GM10248 (cell line): ENCODE results near the gene RARA.

Experiments used
- CTCF ChIA-PET: fragments of 300-600 bp; sonication (Branson Sonifier 250); formaldehyde crosslinking; extraction: SDS; loops from one replicate; lab custom pipeline; 2021; ENCODE audit warnings: antibody characterized with exemption; lab: Yijun Ruan, JAX
- POLR2A ChIA-PET: fragments of 350-650 bp; sonication (Branson Sonifier 250); formaldehyde crosslinking; extraction: SDS; loops from one replicate; lab custom pipeline; 2020; ENCODE audit warnings: antibody characterized with exemption; lab: Yijun Ruan, JAX
- DNase-seq: peaks from one replicate; pipeline ENCODE4 v3.0.0; 2012; ENCODE audit errors: extremely low spot score
- TF ChIP-seq, protein P1 (sequence below): IDR thresholded peaks from 2 replicates; pipeline ENCODE4 v1.5.1; 2012; ENCODE audit warnings: mild to moderate bottlenecking, low read depth; ENCODE audit errors: extremely low read depth, missing control alignments, control extremely low read depth

Gene RARA

DNA sequence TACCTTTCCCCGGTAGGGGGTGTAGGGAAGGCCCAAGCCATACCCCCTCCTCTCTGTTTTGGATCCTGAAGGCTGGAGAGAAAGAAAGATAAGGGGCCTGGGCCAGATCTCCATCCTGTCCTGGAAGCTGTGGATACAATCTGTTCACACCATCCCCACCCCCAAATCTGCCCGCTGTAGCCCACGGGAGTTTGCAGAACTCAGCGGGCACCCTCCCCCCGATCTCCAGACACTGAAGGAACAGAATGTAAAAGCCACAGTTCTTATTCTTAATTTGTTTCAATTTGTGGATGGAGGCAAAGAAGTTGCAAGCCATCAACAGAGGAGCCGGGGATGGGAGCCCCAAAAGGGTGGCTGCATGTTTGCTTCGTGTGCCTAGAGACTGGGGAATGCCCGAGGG lies 28.4 kb downstream of the RARA start:
- POLR2A ChIA-PET, result no interaction called here
- no peak for DNase-seq
- CTCF ChIA-PET, result interaction anchor here (1.6 kb wide), 1 partner anchor 34 kb away, joined by 6 read pairs; no protein-coding TSS in a partner anchor
- TF ChIP-seq, protein P1, sequence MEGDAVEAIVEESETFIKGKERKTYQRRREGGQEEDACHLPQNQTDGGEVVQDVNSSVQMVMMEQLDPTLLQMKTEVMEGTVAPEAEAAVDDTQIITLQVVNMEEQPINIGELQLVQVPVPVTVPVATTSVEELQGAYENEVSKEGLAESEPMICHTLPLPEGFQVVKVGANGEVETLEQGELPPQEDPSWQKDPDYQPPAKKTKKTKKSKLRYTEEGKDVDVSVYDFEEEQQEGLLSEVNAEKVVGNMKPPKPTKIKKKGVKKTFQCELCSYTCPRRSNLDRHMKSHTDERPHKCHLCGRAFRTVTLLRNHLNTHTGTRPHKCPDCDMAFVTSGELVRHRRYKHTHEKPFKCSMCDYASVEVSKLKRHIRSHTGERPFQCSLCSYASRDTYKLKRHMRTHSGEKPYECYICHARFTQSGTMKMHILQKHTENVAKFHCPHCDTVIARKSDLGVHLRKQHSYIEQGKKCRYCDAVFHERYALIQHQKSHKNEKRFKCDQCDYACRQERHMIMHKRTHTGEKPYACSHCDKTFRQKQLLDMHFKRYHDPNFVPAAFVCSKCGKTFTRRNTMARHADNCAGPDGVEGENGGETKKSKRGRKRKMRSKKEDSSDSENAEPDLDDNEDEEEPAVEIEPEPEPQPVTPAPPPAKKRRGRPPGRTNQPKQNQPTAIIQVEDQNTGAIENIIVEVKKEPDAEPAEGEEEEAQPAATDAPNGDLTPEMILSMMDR, result no peak

DNA sequence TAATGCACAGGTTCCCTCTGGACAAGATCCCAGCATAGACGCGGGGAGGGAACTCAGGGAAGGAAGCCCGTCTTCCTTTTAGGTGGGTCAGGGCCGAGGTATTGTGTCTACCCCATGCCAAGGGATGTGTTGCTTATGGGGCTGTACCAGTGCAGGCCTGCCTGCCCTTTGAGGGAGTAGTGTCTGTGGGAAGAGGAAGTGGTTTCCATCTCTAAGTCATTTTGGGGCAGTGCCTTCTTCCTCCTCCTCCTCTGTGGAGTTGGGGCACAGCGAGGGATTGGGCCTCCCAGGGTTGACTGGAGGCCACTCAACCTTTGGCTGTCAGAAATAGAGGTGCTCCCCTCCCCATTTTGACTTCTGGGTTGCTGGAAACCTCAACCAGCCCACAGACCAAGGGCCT lies 29.1 kb downstream of the RARA start:
- TF ChIP-seq, protein P1, result no peak

DNA sequence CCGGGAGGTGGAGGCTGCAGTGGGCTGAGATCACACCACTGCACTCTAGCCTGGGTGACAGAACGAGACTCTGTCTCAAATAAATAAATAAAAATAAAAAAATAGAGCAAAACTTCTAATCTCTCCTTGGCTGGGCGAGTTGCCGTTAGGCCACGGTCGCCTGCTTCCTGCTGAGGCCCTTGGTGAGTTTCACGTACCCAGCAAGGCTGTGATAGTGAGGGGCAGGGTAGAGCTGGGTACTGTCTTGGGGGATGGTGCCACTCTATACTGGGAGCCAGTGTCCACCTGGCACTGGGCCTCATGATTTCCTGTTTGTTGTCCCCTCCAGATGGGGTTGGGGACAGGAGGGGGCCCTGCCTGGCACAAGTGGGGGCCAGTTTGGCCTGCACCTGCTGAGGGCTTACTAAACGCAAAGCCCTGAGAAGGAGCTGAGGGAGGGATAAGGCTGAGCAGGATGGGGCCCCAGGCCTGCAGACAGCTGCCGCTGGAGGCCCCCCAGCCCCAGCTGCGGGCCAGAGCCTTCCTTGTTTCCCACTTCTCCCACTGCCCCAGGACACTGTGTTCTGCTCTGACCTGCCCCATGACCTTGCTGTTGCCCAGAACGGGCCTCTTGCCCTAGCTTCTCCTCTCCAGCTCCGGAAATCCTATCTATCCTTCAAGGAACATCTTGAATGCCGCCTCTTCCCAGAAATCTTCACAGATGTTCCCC lies 30.1 kb downstream of the RARA start:
- TF ChIP-seq, protein P1, result no peak
- no peak for DNase-seq
- ChIA-PET CTCF (interaction anchor here (0.9 to 4.7 kb wide), 7 partner anchors 8 to 49 kb away, joined by 3 to 19 read pairs (median 3); no protein-coding TSS in a partner anchor), POLR2A (interaction anchor here (0.6 to 1.5 kb wide), 2 partner anchors 15 to 19 kb away, joined by 3 to 6 read pairs; no protein-coding TSS in a partner anchor)

More for the DNA sequence above, 29.1 kb downstream of the RARA start:
- CTCF ChIA-PET, result interaction anchor here (4.7 kb wide), 1 partner anchor 34 kb away, joined by 19 read pairs; no protein-coding TSS in a partner anchor
- DNase-seq, result no peak
- POLR2A ChIA-PET, result interaction anchor here (0.7 kb wide), 2 partner anchors 15 to 16 kb away, joined by 6 to 11 read pairs; no protein-coding TSS in a partner anchor

- POLR2A ChIA-PET, result interaction anchor here (1.1 kb wide), 1 partner anchor 19 kb away, joined by 3 read pairs; no protein-coding TSS in a partner anchor
- TF ChIP-seq, protein P1, result no peak
- no peak for DNase-seq
- CTCF ChIA-PET, result interaction anchor here (0.6 to 4.7 kb wide), 10 partner anchors 8 to 39 kb away, joined by 3 to 19 read pairs (median 4); no protein-coding TSS in a partner anchor
Observed at GRCh38 chr17:40340327-40340726, 31.3 kb downstream of the RARA start.

DNA sequence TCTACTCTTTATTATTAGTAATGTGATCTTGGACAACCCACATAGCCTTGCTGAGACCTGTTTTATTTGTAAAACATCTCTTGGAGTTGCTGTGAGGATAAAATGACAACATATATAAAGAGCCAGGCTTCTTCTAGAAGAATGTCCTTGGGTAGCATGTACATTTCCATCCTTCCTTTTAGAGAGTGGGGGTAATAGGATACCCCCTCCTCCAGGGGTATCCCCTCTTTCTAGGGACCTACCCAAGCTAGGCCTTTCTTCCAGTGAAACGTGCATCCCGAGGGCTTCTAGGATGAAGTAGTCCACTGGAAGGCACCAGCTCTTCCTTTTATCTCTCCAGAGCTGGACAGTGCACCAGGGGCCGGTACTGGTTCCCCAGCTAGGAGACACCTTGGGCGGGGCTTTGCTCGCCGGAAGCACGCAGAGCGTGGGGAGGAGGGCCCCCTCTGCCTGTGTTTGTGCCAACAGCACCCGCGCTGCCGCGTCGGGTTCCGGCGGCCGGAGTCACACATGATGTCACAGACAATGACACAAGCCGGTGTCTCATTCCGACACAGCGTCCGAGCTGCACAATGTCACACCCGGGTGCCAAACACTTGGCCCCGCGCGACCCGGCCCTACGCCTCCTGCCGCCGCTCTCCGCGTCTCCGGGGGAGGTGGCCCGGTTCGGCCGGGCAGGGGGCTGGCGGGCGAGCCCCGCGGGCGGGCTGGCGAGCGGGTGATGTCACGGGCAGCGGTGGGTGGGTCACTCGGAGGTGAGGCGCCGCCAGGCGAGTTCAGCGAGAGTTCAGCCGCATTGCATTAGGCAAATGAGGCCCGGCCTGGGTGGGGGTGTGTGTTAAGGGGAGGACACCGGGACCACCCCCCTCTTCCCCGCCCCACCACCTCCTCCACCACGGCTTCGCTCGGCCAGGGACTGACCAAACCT lies 32.2 kb downstream of the RARA start:
- DNase-seq, result peak; percentile 83
- ChIA-PET CTCF (interaction anchor here (0.6 to 4.7 kb wide), 13 partner anchors 9 to 40 kb away, joined by 3 to 19 read pairs (median 3); no protein-coding TSS in a partner anchor), POLR2A (interaction anchor here (1.0 to 1.1 kb wide), 2 partner anchors 16 to 20 kb away, joined by 3 read pairs; no protein-coding TSS in a partner anchor)
- TF ChIP-seq, protein P1, result no peak

DNA sequence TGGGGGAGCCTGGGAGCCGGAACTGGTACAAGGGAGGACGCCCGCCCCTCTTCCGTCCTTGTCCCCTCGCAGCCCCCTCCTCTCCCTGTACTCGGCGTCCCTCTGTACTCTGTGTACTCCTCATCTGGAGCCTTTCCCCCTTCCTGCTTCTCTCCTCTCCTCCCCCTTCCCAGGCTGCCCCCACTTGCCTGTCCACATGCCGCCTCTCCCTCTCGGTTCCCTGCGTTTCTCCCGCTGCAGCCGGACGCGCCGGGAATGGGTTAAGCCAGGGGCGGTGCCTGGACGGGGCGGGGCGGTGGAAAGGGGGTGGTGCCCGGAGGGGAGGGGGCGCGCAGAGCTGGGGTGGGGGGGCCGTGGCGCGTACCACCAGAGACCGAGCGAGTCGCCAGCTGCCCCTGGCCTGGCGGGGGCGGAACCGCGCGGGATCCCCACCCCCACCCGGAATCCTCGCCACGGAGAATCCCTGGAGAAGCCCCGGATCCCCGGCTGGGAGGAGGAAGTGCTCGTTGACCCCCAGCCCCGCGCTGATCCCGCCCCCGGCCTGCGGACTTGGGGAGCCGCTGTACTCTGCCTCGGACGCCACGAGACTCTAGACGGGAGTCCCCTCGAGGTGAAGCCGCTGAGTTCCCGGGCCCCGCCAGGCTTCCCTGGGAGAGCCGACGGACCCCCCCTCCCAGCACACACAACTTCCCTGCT lies 33.0 kb downstream of the RARA start:
- ChIA-PET CTCF (interaction anchor here (0.6 to 4.7 kb wide), 9 partner anchors 10 to 38 kb away, joined by 3 to 19 read pairs (median 3); no protein-coding TSS in a partner anchor), POLR2A (interaction anchor here (0.6 kb wide), 2 partner anchors 13 to 170 kb away, joined by 3 to 8 read pairs; no protein-coding TSS in a partner anchor)
- no peak for DNase-seq
- TF ChIP-seq, protein P1, result no peak
